WTC11 (cell line): ENCODE data around the gene THYN1.

Source experiments
- ATF2 ChIP-seq: sonication (generic); formaldehyde crosslinking; IDR thresholded peaks from 2 replicates; pipeline ENCODE4 v1.8.1; 2022; ENCODE audit warnings: low read depth, missing genetic modification reagents, borderline replicate concordance
- ATF6 ChIP-seq: sonication (generic); formaldehyde crosslinking; IDR thresholded peaks from 2 replicates; pipeline ENCODE4 v1.8.1; 2023; ENCODE audit warnings: mild to moderate bottlenecking, missing genetic modification reagents
- CTCF ChIP-seq: fragments of 200-600 bp; IDR thresholded peaks from 2 replicates; pipeline ENCODE4 v1.8.0; 2022; ENCODE audit warnings: antibody characterized with exemption
- E2F1 ChIP-seq: sonication (generic); formaldehyde crosslinking; IDR thresholded peaks from 2 replicates; pipeline ENCODE4 v1.8.0; 2022; ENCODE audit warnings: mild to moderate bottlenecking, missing genetic modification reagents
- E2F4 ChIP-seq: sonication (generic); formaldehyde crosslinking; IDR thresholded peaks from 2 replicates; pipeline ENCODE4 v1.8.1; 2022; ENCODE audit warnings: low read depth, mild to moderate bottlenecking, moderate library complexity, missing genetic modification reagents, borderline replicate concordance
- ELF4 ChIP-seq: sonication (generic); formaldehyde crosslinking; IDR thresholded peaks from 2 replicates; pipeline ENCODE4 v1.8.1; 2022; ENCODE audit warnings: low read depth, mild to moderate bottlenecking, moderate library complexity, missing genetic modification reagents
- HMGXB4 ChIP-seq: sonication (generic); formaldehyde crosslinking; IDR thresholded peaks from 2 replicates; pipeline ENCODE4 v1.8.1; 2023; ENCODE audit warnings: mild to moderate bottlenecking, moderate library complexity, missing genetic modification reagents
- IRF1 ChIP-seq: sonication (generic); formaldehyde crosslinking; IDR thresholded peaks from 2 replicates; pipeline ENCODE4 v1.8.0; 2023; ENCODE audit warnings: missing genetic modification reagents
- NR3C1 ChIP-seq: sonication (generic); formaldehyde crosslinking; conservative IDR thresholded peaks from 2 replicates; pipeline ENCODE4 v1.8.1; 2023; ENCODE audit warnings: low read depth, mild to moderate bottlenecking, missing genetic modification reagents
- RELA ChIP-seq: sonication (generic); formaldehyde crosslinking; IDR thresholded peaks from 2 replicates; pipeline ENCODE4 v1.8.1; 2022; ENCODE audit warnings: missing genetic modification reagents, mild to moderate bottlenecking, borderline replicate concordance
- SP1 ChIP-seq: sonication (generic); formaldehyde crosslinking; conservative IDR thresholded peaks from 2 replicates; pipeline ENCODE4 v1.8.1; 2022; ENCODE audit warnings: missing genetic modification reagents
- TP53 ChIP-seq: sonication (generic); formaldehyde crosslinking; IDR thresholded peaks from 2 replicates; pipeline ENCODE4 v1.8.1; 2023; ENCODE audit warnings: mild to moderate bottlenecking, missing genetic modification reagents
- ZNF121 ChIP-seq: sonication (generic); formaldehyde crosslinking; IDR thresholded peaks from 2 replicates; pipeline ENCODE4 v1.8.0; 2023; ENCODE audit warnings: missing genetic modification reagents
- ZNF416 ChIP-seq: fragments of 250-450 bp; sonication (Bioruptor Pico); IDR thresholded peaks from 2 replicates; pipeline ENCODE4 v1.9.0; 2021; ENCODE audit warnings: mild to moderate bottlenecking, inconsistent platforms

- TF ChIP-seq NR3C1 (no peak), CTCF (no peak), IRF1 (no peak), RELA (CRISPR knock-in tag) (no peak), E2F1 (no peak), TP53 (no peak), ELF4 (no peak), ZNF121 (no peak), SP1 (CRISPR knock-in tag) (no peak), E2F4 (CRISPR knock-in tag) (no peak), ATF6 (CRISPR knock-in tag) (no peak), HMGXB4 (no peak), ATF2 (CRISPR knock-in tag) (no peak), ZNF416 (CRISPR knock-in tag) (no peak)
These were observed 35.3 kb upstream of the THYN1 start for GRCh38 chr11:134288486-134288885.
